Measurements from ENCODE around the gene C1QTNF12.

The C1QTNF12 gene

DNA sequence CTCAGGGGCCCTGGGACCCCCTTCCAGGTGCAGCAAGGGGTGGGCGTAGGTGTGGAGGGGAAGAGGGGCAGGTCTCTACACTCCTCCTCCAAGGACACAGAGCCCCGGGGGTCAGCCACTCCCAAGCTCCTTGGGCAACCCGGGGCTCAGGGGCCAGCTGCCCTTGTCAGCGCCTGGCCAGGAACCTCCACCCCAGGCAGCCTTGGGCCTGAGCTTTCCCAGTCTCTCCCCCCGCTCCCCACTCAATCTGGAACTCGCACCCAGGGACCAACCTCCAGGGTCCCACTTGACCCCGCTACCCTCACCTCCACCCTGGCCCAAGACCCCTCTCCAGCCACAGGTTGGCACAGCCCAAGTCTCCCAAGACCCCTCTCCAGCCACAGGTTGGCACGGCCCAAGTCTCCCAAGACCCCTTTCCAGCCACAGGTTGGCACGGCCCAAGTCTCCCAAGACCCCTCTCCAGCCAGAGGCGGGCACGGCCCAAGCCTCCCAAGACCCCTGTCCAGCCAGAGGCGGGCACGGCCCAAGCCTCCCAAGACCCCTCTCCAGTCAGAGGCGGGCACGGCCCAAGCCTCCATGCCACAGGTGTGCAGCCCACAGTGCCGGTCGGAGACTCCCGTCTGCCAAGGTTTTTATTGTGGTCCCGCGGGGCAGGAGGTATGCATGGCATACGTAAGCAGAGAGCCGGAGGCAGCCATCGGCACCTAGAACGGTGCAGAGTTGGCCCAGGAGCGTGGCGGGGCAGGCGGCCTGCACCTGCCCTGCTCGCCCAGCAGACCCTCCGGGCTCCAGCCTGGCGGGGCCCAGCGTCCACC is 35.6 kb downstream of the C1QTNF12 start:
- no peak for ATAC-seq
- Mint-ChIP-seq H3K27me3 (no peaks in the 10 kb centered on the region), H3K9me3 (no peaks in the 10 kb centered on the region), H3K4me1 (peaks cover 76% of the 10 kb centered on the region), H3K27ac (peak overlapping the region in 1 of 2 donors; percentile 76), H3K4me3 (peak overlapping the region; percentile 62 to 67)
- no peak for DNase-seq

GRCh38 chr1:1208713-1209433 is 37.6 kb downstream of the C1QTNF12 start:
- peak overlapping the region; percentile 95 for H3K27ac Mint-ChIP-seq
- H3K27me3 Mint-ChIP-seq = no peaks in the 10 kb centered on the region
- H3K9me3 Mint-ChIP-seq = no peaks in the 10 kb centered on the region
- DNase-seq (peak; percentile 58 to 73), ATAC-seq (peak; percentile 35)
- peak overlapping the region; percentile 93 to 98 for H3K4me3 Mint-ChIP-seq
- peaks cover 76% of the 10 kb centered on the region for H3K4me1 Mint-ChIP-seq

DNA sequence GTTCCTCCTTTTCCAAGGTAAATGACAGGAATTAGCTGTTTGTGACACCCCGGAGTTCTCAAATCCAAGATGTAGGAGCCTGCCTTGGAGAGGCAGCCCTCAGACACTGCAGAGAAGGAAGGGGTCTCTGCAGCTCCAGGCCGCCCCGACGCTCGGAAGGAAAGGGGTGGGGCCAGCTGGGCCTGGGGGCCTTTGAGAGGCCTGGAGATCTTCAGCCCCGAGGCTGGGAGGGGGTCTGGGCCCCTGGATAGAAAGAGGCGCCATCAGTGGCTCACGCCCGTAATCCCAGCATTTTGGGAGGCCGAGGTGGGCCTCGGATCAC is 39.0 kb downstream of the C1QTNF12 start:
- ATAC-seq (no peak), DNase-seq (no peak)
- H3K27ac Mint-ChIP-seq = peak overlapping the region; percentile 95
- H3K27me3 Mint-ChIP-seq = no peaks in the 10 kb centered on the region
- peaks cover 79% of the 10 kb centered on the region for H3K4me1 Mint-ChIP-seq
- peak overlapping the region; percentile 93 to 98 for H3K4me3 Mint-ChIP-seq
- H3K9me3 Mint-ChIP-seq = no peaks in the 10 kb centered on the region

- DNase-seq (peak; percentile 34 to 58), ATAC-seq (peak; percentile 18)
- H3K9me3 Mint-ChIP-seq = no peaks in the 10 kb centered on the region
- H3K4me3 Mint-ChIP-seq = peak overlapping the region; percentile 93 to 98
- H3K4me1 Mint-ChIP-seq = peaks cover 74% of the 10 kb centered on the region
- no peaks in the 10 kb centered on the region for H3K27me3 Mint-ChIP-seq
- H3K27ac Mint-ChIP-seq = peak overlapping the region; percentile 67 to 87
Observed at GRCh38 chr1:1206966-1207531, 39.5 kb downstream of the C1QTNF12 start.

DNA sequence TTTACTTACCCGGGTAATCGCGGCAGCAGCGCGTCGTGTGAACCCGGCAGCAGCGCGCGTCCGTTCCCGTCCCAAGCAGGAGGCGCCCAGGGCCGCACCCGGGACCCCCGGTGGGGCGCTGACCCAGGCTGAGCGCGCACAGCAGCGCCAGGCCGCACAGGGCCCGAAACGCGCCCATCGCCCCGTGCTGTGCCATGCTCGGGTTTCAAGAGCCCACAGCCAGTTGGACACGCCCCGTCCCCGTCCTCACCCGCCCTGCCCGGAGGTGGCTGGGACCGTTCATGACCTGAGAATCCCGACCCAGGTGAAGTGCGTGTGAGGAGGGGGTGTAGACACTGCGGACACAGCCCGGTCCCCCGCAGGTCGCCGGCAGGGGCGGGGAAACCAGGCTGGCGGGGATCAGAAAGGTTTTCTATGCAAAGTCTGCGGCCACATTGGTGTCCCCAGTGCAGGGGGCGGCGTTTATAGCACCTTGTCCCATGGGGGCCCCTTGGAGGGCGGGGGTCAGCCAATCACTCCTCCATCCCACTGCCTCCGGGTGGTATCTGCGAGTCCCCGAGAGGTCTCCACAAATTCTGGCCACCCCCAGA is 40.1 kb downstream of the C1QTNF12 start, which contains the start of gene TNFRSF18:
Gene TNFRSF18, minus strand, starts transcription at position 217 of the 590 bp plus-strand sequence. Its CDS starts 21 bp downstream, at position 196.
- peak within 1 kb of the TSS; percentile 93 to 98 for H3K4me3 Mint-ChIP-seq
- ATAC-seq (peak; percentile 38), DNase-seq (peak; percentile 54 to 74)
- H3K4me1 Mint-ChIP-seq = peaks cover 72% of the 10 kb centered on the region
- no peaks in the 10 kb centered on the region for H3K9me3 Mint-ChIP-seq
- no peaks in the 10 kb centered on the region for H3K27me3 Mint-ChIP-seq
- H3K27ac Mint-ChIP-seq = peak within 1 kb of the TSS; percentile 67 to 87

- Mint-ChIP-seq H3K4me1 (peaks cover 66% of the 10 kb centered on the region), H3K27ac (peak overlapping the region; percentile 52 to 54), H3K4me3 (peak overlapping the region; percentile 93 to 98), H3K27me3 (no peaks in the 10 kb centered on the region), H3K9me3 (no peaks in the 10 kb centered on the region)
- no peak for DNase-seq
- ATAC-seq = no peak
Observed at GRCh38 chr1:1205769-1206375, 40.6 kb downstream of the C1QTNF12 start.

DNA sequence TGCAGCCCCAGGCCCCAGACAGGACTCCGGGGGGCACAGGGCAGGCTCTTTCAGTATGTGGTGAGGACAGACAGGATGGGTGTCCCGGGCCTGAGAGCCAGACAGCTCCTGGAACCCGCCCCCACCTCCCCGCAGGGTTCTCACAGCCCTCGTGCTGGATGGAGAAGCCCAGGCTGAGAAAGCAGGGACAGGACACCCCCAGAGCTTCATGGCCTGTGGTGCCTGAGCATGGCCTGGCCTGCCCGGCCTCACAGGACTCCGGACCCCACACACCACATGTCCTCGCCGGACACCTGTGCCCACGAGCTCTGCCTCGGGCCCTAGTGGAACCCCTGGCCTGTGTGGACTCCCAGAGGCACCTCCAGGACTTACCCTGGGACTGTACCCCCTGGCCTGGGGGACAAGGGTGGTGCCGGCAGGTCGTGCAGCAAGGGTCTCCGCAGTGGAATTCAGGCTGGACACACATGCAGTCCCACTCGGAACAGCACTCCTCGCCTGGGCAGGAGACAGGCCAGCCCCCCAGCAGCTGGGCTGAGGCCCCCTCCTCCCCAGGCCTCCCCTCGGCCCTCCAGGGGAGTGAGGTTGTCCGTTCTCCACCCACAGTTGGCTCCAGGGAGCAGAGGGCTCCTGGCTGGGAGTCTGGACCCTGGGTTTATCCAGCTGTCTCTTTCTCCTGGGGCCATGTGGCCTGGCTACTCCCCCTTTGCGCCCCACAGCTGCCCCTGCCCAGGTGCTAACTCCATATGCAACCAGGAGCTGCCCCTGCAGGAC is 41.3 kb downstream of the C1QTNF12 start:
- Mint-ChIP-seq H3K27ac (peak overlapping the region; percentile 52 to 54), H3K27me3 (no peaks in the 10 kb centered on the region), H3K9me3 (no peaks in the 10 kb centered on the region), H3K4me3 (peak overlapping the region; percentile 93 to 98), H3K4me1 (peaks cover 66% of the 10 kb centered on the region)
- DNase-seq (peak in 1 of 2 donors; percentile 25), ATAC-seq (no peak)

DNA sequence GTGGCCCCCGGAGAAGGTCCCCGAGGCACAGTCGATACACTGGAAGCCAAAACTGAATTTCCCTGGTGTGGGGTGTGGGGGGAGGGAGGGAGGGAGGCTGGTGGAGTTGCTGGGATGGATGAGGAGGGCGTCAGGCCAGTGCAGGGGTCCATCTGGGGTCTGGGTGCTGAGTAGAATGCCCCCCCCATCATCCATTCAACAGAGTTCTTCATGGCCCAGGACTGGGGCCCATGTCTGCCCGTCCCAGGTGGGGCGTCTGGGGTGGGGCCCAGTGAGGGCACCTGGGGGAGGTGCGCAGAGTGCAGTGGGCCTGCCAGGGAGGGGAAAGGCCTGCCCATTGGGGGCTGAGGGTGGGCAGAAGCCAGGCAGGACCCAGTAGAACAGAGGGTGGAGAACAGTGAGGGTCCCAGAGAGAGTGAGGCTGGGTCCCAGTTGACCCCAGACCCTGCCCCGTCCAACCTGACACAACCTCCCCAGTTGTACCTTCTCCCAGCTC is 42.0 kb downstream of the C1QTNF12 start:
- no peaks in the 10 kb centered on the region for H3K9me3 Mint-ChIP-seq
- H3K27ac Mint-ChIP-seq = peak overlapping the region in 1 of 2 donors; percentile 60
- peak overlapping the region; percentile 93 to 98 for H3K4me3 Mint-ChIP-seq
- DNase-seq = no peak
- H3K4me1 Mint-ChIP-seq = peaks cover 66% of the 10 kb centered on the region
- no peaks in the 10 kb centered on the region for H3K27me3 Mint-ChIP-seq
- no peak for ATAC-seq

DNA sequence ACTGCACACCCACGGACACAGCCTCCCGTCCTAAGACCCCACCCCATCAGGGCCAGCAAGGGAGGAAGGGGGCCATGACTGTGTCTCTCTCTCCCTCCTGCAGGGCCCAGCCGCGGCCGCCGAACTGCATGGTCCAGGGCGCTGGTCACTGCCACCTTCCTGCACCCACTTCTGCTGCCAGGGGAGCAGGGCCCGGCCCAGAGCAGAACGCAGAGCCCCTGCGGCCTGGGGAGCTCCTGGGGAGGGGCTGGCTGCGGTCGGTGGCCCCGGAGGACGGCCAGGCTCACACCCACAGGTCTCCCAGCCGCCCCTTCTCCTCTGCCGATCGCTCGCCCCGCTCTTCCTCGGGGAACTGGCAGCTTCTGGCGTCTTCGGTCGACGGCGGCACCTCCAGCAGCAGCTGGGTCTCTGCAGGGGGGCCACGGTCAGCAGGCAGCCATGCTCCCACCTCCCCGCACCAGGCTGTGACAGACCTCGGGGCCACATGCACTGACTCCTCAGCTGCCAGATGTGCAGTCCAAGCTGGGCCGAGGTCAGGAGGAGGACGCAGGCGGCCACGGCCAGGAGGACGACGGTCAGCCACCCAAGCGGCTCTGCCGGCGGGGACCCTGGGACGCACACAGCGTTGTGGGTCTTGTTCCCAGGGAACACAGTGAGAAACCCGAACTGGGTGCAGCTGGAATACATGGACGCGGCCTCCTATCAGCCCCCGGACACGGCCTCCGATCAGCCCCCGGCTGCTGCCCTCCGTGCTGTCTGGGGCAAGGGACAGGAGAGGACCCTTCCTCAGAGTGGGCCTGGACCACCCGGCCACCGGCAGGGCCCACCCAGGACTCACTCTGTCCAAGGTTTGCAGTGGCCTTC is 42.7 kb downstream of the C1QTNF12 start:
- Mint-ChIP-seq H3K4me3 (peak overlapping the region; percentile 59 to 93), H3K9me3 (no peaks in the 10 kb centered on the region), H3K27ac (peak overlapping the region in 1 of 2 donors; percentile 60), H3K27me3 (no peaks in the 10 kb centered on the region), H3K4me1 (peaks cover 63% of the 10 kb centered on the region)
- DNase-seq (no peak), ATAC-seq (no peak)

DNA sequence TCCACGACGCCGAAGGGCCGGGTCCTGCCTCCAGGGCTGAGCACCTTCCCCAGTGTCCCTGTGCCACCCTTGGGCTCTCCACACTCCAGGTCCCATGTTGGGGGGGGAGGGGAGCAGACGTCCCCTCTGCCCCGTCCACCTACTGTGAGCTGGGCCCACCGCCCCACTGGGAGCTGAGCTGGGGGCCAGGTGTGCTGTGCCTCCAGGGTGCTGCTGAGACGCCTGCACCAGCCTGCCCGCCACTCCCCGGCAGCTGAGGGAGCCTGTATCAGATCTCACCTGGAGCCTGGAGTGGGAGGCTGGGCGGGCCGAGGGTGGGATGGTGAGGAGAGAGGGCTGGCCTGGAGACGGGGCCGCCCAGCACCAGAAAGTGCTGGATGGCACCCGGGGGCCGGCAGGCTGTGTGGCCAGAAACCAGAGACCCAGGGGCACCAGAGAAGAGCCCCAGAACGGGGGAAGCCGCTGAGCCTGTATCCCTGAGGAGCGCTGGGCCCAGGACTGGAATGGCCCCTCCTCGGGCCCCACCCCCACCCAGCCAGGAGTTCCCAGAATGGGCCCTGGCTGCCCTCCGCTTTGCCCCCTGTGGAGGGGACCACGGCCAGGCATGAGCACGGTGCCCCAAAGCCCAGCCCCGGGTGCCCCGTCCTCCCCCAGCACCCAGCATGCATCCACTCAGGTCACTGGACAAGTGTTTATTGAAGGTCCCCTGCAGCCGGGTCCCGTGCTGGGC is 43.5 kb downstream of the C1QTNF12 start:
- no peak for DNase-seq
- no peaks in the 10 kb centered on the region for H3K27me3 Mint-ChIP-seq
- no peak for ATAC-seq
- H3K4me1 Mint-ChIP-seq = peaks cover 55% of the 10 kb centered on the region
- H3K4me3 Mint-ChIP-seq = no peak overlapping the region
- no peaks in the 10 kb centered on the region for H3K9me3 Mint-ChIP-seq
- no peak overlapping the region for H3K27ac Mint-ChIP-seq

DNA sequence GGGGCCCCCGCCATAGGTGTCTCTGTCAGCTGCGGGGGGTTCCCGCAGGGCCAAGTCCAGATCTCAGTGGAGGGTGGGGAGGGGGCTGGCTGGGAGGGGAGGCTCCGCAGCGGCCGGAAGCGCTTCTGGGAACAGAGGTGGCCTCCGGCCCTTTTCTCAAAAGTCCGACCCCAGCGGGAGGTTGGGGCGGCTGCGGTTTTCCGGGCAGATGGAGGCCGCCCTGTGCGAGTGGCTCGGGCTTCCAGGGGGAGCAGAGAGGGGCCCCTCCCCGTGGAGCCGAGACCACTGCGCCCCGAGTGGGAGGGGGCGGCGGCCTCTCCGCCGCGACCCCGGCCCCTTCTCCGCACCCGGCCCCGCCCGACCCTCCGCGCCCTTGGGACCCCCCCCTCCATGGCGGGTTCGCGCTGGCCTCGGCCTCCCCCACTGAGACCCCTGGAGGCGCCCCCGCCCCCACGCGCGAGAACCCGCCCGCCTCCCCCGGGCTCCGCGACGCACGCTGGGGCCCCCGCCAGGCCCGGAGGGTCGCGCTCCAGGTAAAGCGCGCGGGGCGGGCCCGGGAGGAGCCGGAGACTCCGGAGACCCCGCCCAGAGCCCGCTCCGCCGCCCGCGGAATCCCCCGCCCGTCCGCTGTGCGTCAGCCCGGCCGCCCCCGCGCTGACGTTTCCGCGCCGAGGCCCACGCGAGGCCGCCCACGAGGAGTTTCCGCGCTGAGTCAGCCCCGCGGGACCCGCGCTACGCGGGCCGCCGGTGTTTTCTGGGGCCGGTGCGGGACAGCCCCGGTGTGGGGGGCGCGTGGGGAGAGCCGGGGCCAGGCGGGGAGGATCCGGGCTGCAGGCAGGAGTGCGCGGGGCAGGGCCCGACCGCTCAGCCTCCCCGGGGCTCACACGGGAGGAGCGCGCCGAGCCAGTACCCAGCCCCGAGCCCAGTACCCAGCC is 45.4 kb downstream of the C1QTNF12 start:
- ATAC-seq = peak; percentile 84
- no peaks in the 10 kb centered on the region for H3K27me3 Mint-ChIP-seq
- peaks cover 41% of the 10 kb centered on the region for H3K4me1 Mint-ChIP-seq
- H3K27ac Mint-ChIP-seq = peak overlapping the region; percentile 64 to 74
- H3K9me3 Mint-ChIP-seq = no peaks in the 10 kb centered on the region
- H3K4me3 Mint-ChIP-seq = peak overlapping the region; percentile 81 to 83
- DNase-seq = peak; percentile 88 to 91
